ENCODE measurements around the gene RELT. TPM values are rescaled to one million over a fixed set of nuclear protein-coding genes. Genes with fewer than 3 reads are reported as not detected.

Gene RELT
- total RNA-seq, 2 experiments from 2014 or later = 26.2 to 28.4 TPM

- Mint-ChIP-seq H3K27ac (no peak overlapping the region), H3K36me3 (peaks cover 19% of the 10 kb centered on the region), H3K9me3 (no peaks in the 10 kb centered on the region), H3K27me3 (no peaks in the 10 kb centered on the region), H3K4me1 (peaks cover 11% of the 10 kb centered on the region), H3K4me3 (no peak overlapping the region)
- POLR2A ChIA-PET = no interaction called here
- DNase-seq (no peak), ATAC-seq (ENCODE audit: low read depth) (no peak)
Measured at GRCh38 chr11:73412308-73412707, 36.1 kb downstream of the RELT start.

GRCh38 chr11:73413256-73413655 lies 37.1 kb downstream of the RELT start:
- Mint-ChIP-seq H3K36me3 (peaks cover 26% of the 10 kb centered on the region), H3K27ac (no peak overlapping the region), H3K9me3 (no peaks in the 10 kb centered on the region), H3K4me3 (no peak overlapping the region), H3K4me1 (peaks cover 11% of the 10 kb centered on the region), H3K27me3 (no peaks in the 10 kb centered on the region)
- no peak for DNase-seq
- POLR2A ChIA-PET = interaction anchor here (0.5 kb wide), 1 partner anchor 26 kb away, joined by 5 read pairs; no protein-coding TSS in a partner anchor
- no peak for ATAC-seq (ENCODE audit: low read depth)

GRCh38 chr11:73414977-73415651 lies 38.9 kb downstream of the RELT start:
- no peaks in the 10 kb centered on the region for H3K9me3 Mint-ChIP-seq
- POLR2A ChIA-PET = no interaction called here
- peaks cover 11% of the 10 kb centered on the region for H3K4me1 Mint-ChIP-seq
- ATAC-seq (ENCODE audit: low read depth) = peak; percentile 67
- peaks cover 26% of the 10 kb centered on the region for H3K36me3 Mint-ChIP-seq
- no peak overlapping the region for H3K4me3 Mint-ChIP-seq
- H3K27me3 Mint-ChIP-seq = no peaks in the 10 kb centered on the region
- no peak overlapping the region for H3K27ac Mint-ChIP-seq
- DNase-seq = no peak

GRCh38 chr11:73415854-73416615 lies 39.8 kb downstream of the RELT start:
- H3K4me1 Mint-ChIP-seq = peaks cover 11% of the 10 kb centered on the region
- POLR2A ChIA-PET = no interaction called here
- H3K4me3 Mint-ChIP-seq = no peak overlapping the region

GRCh38 chr11:73416786-73417185 lies 40.6 kb downstream of the RELT start:
- peaks cover 29% of the 10 kb centered on the region for H3K36me3 Mint-ChIP-seq
- ATAC-seq (ENCODE audit: low read depth) (no peak), DNase-seq (no peak)
- H3K4me3 Mint-ChIP-seq = no peak overlapping the region
- POLR2A ChIA-PET = no interaction called here
- no peaks in the 10 kb centered on the region for H3K9me3 Mint-ChIP-seq
- no peaks in the 10 kb centered on the region for H3K27me3 Mint-ChIP-seq
- peaks cover 11% of the 10 kb centered on the region for H3K4me1 Mint-ChIP-seq
- H3K27ac Mint-ChIP-seq = no peak overlapping the region

More at GRCh38 chr11:73415854-73416615, 39.8 kb downstream of the RELT start:
- Mint-ChIP-seq H3K27ac (no peak overlapping the region), H3K9me3 (no peaks in the 10 kb centered on the region), H3K27me3 (no peaks in the 10 kb centered on the region), H3K36me3 (peaks cover 26% of the 10 kb centered on the region)
- DNase-seq = no peak
- ATAC-seq (ENCODE audit: low read depth) = no peak

GRCh38 chr11:73420136-73420535 lies 43.9 kb downstream of the RELT start:
- POLR2A ChIA-PET = no interaction called here
- H3K36me3 Mint-ChIP-seq = peaks cover 25% of the 10 kb centered on the region
- H3K27me3 Mint-ChIP-seq = no peaks in the 10 kb centered on the region
- H3K9me3 Mint-ChIP-seq = no peaks in the 10 kb centered on the region
- DNase-seq (no peak), ATAC-seq (ENCODE audit: low read depth) (no peak)
- H3K27ac Mint-ChIP-seq = no peak overlapping the region
- peaks cover 3% of the 10 kb centered on the region for H3K4me1 Mint-ChIP-seq
- no peak overlapping the region for H3K4me3 Mint-ChIP-seq

- Mint-ChIP-seq H3K4me1 (peaks cover 3% of the 10 kb centered on the region), H3K9me3 (no peaks in the 10 kb centered on the region), H3K4me3 (no peak overlapping the region), H3K36me3 (peaks cover 16% of the 10 kb centered on the region), H3K27ac (no peak overlapping the region), H3K27me3 (no peaks in the 10 kb centered on the region)
- DNase-seq = no peak
- ATAC-seq (ENCODE audit: low read depth) = no peak
- POLR2A ChIA-PET = no interaction called here
Measured at GRCh38 chr11:73422886-73423285, 46.7 kb downstream of the RELT start.

- no peak overlapping the region for H3K4me3 Mint-ChIP-seq
- POLR2A ChIA-PET = no interaction called here
- peaks cover 9% of the 10 kb centered on the region for H3K4me1 Mint-ChIP-seq
- DNase-seq = no peak
- peaks cover 9% of the 10 kb centered on the region for H3K36me3 Mint-ChIP-seq
- ATAC-seq (ENCODE audit: low read depth) = no peak
- H3K27me3 Mint-ChIP-seq = no peaks in the 10 kb centered on the region
- H3K27ac Mint-ChIP-seq = no peak overlapping the region
- H3K9me3 Mint-ChIP-seq = no peaks in the 10 kb centered on the region
Measured at GRCh38 chr11:73423506-73423905, 47.3 kb downstream of the RELT start.

GRCh38 chr11:73425108-73425507 lies 48.9 kb downstream of the RELT start:
- Mint-ChIP-seq H3K27ac (no peak overlapping the region), H3K4me1 (peaks cover 10% of the 10 kb centered on the region), H3K36me3 (peaks cover 7% of the 10 kb centered on the region), H3K27me3 (no peaks in the 10 kb centered on the region), H3K9me3 (no peaks in the 10 kb centered on the region), H3K4me3 (no peak overlapping the region)
- POLR2A ChIA-PET = no interaction called here
- DNase-seq (no peak), ATAC-seq (ENCODE audit: low read depth) (no peak)

GRCh38 chr11:73426219-73426850 lies 50.1 kb downstream of the RELT start:
- Mint-ChIP-seq H3K4me1 (peaks cover 10% of the 10 kb centered on the region), H3K27ac (no peak overlapping the region), H3K36me3 (peaks cover 6% of the 10 kb centered on the region), H3K9me3 (no peaks in the 10 kb centered on the region), H3K4me3 (no peak overlapping the region), H3K27me3 (no peaks in the 10 kb centered on the region)
- DNase-seq = no peak
- POLR2A ChIA-PET = no interaction called here
- no peak for ATAC-seq (ENCODE audit: low read depth)

GRCh38 chr11:73428227-73428626 lies 52.0 kb downstream of the RELT start:
- no peak for ATAC-seq (ENCODE audit: low read depth)
- Mint-ChIP-seq H3K4me3 (no peak overlapping the region), H3K36me3 (peaks cover 5% of the 10 kb centered on the region), H3K4me1 (peaks cover 10% of the 10 kb centered on the region), H3K27ac (no peak overlapping the region), H3K27me3 (no peaks in the 10 kb centered on the region), H3K9me3 (no peaks in the 10 kb centered on the region)
- DNase-seq = no peak
- POLR2A ChIA-PET = no interaction called here

- H3K27ac Mint-ChIP-seq = no peak overlapping the region
- no peaks in the 10 kb centered on the region for H3K9me3 Mint-ChIP-seq
- H3K27me3 Mint-ChIP-seq = no peaks in the 10 kb centered on the region
- POLR2A ChIA-PET = no interaction called here
- ATAC-seq (ENCODE audit: low read depth) = no peak
- DNase-seq = no peak
- H3K4me1 Mint-ChIP-seq = peaks cover 10% of the 10 kb centered on the region
- peaks cover 5% of the 10 kb centered on the region for H3K36me3 Mint-ChIP-seq
- H3K4me3 Mint-ChIP-seq = no peak overlapping the region
Measured at GRCh38 chr11:73428699-73429098, 52.5 kb downstream of the RELT start.

GRCh38 chr11:73429121-73429750 lies 53.0 kb downstream of the RELT start:
- H3K27me3 Mint-ChIP-seq = no peaks in the 10 kb centered on the region
- POLR2A ChIA-PET = no interaction called here
- ATAC-seq (ENCODE audit: low read depth) = no peak
- DNase-seq = no peak
- H3K4me1 Mint-ChIP-seq = peaks cover 10% of the 10 kb centered on the region
- H3K36me3 Mint-ChIP-seq = peaks cover 5% of the 10 kb centered on the region
- H3K9me3 Mint-ChIP-seq = no peaks in the 10 kb centered on the region
- no peak overlapping the region for H3K27ac Mint-ChIP-seq
- H3K4me3 Mint-ChIP-seq = no peak overlapping the region

All from activated naive CD8-positive, alpha-beta T cell treated with anti-CD3 and anti-CD28 coated beads, Interleukin-2, amount 10 ng/mL, durations not matched to agents 7 days and 5 days (primary cell).